ENCODE data around the gene RAMACL.

RAMACL gene

DNA sequence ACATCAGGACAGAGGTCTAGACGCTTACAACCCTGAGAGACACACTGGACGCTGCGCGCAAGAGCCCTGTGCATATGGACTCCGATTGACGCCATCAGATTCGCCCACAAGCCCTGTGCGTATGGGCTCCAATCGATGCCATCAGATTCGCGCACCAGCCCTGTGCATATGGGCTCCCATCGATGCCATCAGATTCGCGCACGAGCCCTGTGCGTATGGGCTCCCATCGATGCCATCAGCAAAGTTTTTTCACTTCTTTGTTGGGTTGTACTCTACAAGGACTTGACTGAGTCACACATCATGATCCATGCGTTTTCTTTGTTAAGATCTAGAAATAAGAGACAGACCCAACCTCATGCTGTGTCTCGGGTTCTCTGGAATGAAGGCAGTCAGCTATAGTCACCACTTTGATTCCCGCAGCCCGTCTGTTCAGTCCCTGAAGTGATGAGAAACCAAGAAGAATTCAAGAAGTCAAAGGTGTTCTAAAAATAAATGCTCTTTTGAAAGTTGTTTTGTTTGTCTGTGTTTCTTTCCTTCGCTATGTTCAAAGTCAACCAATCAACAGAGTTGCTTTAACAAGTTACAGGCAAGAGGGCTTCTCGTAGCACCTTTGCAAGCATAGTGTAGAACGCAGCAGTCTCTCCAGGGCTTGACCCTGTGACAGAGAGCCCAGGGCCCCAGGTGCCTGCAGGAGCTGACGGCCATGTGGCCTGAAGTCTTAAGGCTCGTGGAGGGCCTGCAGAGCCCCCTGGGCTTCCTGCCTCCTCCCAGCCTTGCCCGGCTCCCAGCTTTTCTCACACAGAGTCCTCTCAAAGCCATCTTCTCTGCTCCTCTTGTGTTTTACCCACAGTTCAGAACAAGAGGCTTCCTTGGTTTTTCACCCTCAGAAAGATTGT is 32.6 kb upstream of the RAMACL start:
- no peak for DNase-seq
- no peaks in the 10 kb centered on the region for H3K27me3 ChIP-seq (ENCODE audit: insufficient read depth, low read depth, severe bottlenecking)
- no peaks in the 10 kb centered on the region for H3K9me3 ChIP-seq (ENCODE audit: severe bottlenecking)
- no peaks in the 10 kb centered on the region; the same call in 1 of the 2 replicates for H3K36me3 ChIP-seq
- no peak overlapping the region for H3K27ac ChIP-seq
- TF ChIP-seq, protein P1, sequence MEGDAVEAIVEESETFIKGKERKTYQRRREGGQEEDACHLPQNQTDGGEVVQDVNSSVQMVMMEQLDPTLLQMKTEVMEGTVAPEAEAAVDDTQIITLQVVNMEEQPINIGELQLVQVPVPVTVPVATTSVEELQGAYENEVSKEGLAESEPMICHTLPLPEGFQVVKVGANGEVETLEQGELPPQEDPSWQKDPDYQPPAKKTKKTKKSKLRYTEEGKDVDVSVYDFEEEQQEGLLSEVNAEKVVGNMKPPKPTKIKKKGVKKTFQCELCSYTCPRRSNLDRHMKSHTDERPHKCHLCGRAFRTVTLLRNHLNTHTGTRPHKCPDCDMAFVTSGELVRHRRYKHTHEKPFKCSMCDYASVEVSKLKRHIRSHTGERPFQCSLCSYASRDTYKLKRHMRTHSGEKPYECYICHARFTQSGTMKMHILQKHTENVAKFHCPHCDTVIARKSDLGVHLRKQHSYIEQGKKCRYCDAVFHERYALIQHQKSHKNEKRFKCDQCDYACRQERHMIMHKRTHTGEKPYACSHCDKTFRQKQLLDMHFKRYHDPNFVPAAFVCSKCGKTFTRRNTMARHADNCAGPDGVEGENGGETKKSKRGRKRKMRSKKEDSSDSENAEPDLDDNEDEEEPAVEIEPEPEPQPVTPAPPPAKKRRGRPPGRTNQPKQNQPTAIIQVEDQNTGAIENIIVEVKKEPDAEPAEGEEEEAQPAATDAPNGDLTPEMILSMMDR (IDR thresholded peaks at IDR 0.05; ENCODE audit: low read depth, low read length) = no peak
- H3K4me3 ChIP-seq (ENCODE audit: low read depth, low read length) = no peak overlapping the region

DNA sequence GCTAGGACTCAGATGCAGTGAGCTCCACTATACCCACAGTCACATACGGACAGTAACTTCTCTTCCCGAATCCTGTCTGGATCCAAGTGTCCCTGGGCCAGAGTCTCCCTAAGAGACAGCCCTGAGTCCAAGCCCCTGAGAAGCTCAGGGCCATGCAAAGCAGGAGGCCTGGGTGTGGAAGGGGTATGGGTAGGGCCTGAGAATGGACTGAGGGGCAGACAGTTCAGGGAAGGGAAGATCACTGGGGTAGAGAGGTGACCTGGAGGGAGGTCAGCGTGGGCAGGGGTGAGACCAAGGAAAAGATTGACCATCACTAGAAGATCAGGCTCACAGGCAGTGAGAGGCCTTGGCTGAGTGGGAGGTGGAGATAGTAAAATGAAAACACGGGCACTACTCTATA is 31.8 kb upstream of the RAMACL start:
- DNase-seq = no peak
- Histone ChIP-seq H3K9me3 (ENCODE audit: severe bottlenecking) (no peaks in the 10 kb centered on the region), H3K27ac (no peak overlapping the region), H3K36me3 (no peaks in the 10 kb centered on the region; the same call in 1 of the 2 replicates), H3K27me3 (ENCODE audit: insufficient read depth, low read depth, severe bottlenecking) (no peaks in the 10 kb centered on the region), H3K4me3 (ENCODE audit: low read depth, low read length) (no peak overlapping the region)
- TF ChIP-seq, protein P1 (IDR thresholded peaks at IDR 0.05; ENCODE audit: low read depth, low read length) = no peak

DNA sequence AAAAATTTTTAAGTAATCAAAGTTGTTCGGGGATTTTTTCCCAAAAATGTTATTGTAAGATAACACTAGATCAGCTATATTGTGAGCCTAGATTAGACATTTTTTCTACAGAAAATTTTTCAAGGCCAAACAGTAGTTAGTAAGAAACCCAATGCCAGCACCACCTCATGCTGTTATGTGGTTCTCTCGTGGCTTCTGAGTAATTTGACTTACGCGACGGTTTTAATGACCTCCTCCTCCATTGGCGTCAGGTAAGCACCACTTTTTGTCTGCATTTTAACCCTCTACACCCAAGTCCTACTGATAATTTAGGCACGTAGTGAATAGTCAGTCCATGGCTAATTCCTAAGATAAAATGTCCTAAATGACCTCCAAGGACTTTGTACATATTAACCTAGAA is 30.9 kb upstream of the RAMACL start:
- H3K9me3 ChIP-seq (ENCODE audit: severe bottlenecking) = no peaks in the 10 kb centered on the region
- H3K36me3 ChIP-seq = no peaks in the 10 kb centered on the region; the same call in 1 of the 2 replicates
- DNase-seq = no peak
- no peak overlapping the region for H3K4me3 ChIP-seq (ENCODE audit: low read depth, low read length)
- H3K27me3 ChIP-seq (ENCODE audit: insufficient read depth, low read depth, severe bottlenecking) = no peaks in the 10 kb centered on the region
- TF ChIP-seq, protein P1 (IDR thresholded peaks at IDR 0.05; ENCODE audit: low read depth, low read length) = no peak
- H3K27ac ChIP-seq = no peak overlapping the region

DNA sequence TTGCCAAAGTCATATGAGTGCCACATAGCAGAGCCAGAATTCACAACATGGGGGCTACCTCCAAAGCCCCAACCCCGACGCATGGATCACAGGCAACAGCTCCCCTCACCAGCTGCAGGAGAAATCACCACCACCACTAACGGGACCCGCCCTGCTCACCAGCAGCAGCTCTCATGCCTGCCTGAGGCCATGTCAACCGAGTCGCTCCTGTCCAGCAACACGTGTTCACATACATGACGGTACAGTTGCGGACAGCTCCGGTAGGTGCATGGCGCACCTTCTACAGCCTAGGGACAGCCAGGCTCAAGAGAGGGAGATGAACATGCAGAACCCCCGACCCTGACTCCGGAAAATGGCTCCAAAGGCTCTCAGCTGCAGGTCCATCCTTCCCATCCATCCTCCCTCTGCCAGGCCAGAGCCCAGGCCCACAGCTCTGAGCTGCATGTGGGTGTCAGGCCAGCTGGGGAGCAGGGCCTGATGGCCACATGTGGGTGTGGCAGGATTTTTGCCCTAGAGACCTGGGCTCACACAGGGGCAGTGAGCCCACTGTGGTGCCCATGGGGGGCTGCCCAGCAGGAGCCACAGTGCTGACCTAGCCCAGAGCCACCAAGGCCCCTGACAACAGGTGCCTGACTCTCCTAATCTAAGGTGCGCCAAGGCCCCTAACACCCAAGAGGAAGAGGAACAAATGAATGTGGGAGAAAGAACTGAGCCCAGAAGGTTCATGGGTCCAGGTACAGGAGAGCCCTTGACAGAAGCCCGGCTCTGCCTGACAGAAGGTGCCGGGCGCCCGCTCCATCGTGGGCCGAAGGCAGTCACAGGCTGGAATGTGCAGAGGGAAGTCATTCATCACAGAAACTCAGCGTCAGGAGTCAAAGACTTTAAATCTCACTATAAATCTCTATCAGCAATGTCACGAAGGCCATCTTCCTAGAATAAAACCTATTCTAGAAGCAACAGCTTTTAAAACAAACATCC is 30.1 kb upstream of the RAMACL start:
- TF ChIP-seq, protein P1 (IDR thresholded peaks at IDR 0.05; ENCODE audit: low read depth, low read length) = no peak
- no peak for DNase-seq
- H3K27ac ChIP-seq = no peak overlapping the region
- H3K36me3 ChIP-seq = no peaks in the 10 kb centered on the region; the same call in 1 of the 2 replicates
- no peaks in the 10 kb centered on the region for H3K27me3 ChIP-seq (ENCODE audit: insufficient read depth, low read depth, severe bottlenecking)
- no peaks in the 10 kb centered on the region for H3K9me3 ChIP-seq (ENCODE audit: severe bottlenecking)
- no peak overlapping the region for H3K4me3 ChIP-seq (ENCODE audit: low read depth, low read length)

DNA sequence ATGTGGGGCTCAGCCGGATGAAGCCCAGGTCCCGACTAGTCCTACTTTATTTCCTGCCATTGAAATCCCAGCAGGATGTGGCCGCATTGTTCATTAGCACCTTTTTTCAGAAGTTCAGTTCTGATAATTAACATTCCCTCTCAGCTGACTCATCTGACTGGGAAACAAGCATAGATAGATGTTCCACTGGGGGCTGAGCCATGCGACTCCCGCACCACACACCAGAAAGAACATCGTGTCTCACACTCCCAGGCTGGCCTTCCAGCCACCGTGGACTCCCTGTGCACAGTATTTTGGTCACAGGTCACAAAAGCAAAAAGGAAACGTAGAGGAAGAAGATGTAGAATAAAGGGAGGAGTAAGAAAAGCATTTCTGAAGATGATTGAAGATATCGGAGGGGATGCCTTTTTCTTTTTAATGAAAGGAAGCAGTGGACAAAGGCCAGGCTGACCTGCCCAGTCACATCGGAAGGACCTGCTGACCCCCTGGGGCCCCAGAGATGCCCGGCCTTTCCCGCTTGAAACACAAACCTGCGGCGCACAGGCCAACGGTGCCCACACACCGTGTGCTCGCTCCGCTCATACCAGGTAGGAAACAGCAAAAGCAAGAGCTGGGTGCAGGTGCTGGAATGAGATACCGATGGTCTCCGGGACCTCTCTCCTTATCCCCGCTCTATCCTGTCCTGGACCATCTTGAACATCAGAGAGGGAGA is 28.7 kb upstream of the RAMACL start:
- no peaks in the 10 kb centered on the region for H3K9me3 ChIP-seq (ENCODE audit: severe bottlenecking)
- H3K4me3 ChIP-seq (ENCODE audit: low read depth, low read length) = no peak overlapping the region
- H3K27ac ChIP-seq = no peak overlapping the region
- TF ChIP-seq, protein P1 (IDR thresholded peaks at IDR 0.05; ENCODE audit: low read depth, low read length) = no peak
- H3K36me3 ChIP-seq = no peaks in the 10 kb centered on the region; the same call in 1 of the 2 replicates
- no peaks in the 10 kb centered on the region for H3K27me3 ChIP-seq (ENCODE audit: insufficient read depth, low read depth, severe bottlenecking)
- DNase-seq = no peak

All from WERI-Rb-1 (cell line).